GM12878 (cell line): Measurements from ENCODE around the gene SPTBN2. TPM values are rescaled to one million over a fixed set of nuclear protein-coding genes. Genes with fewer than 3 reads are reported as not detected.

ENCODE experiments used
- ATAC-seq: fragments of 200-7000 bp; cut with Tn5 transposase; 3 replicates; pipeline ENCODE4 v1.9.1; 2020; ENCODE audit warnings: mild to moderate bottlenecking, moderate library complexity
- BruUV-seq: library from RNA; stranded (reverse); fragments of 400-500 nt; replicated peaks from 2 replicates; lab custom pipeline; 2021; lab: Mats Ljungman, UMichigan
- CTCF ChIA-PET: fragments of 300-600 bp; sonication (Branson Sonifier 250); formaldehyde crosslinking; extraction: SDS; loops from one replicate; lab custom pipeline; 2021; ENCODE audit warnings: inconsistent platforms; lab: Yijun Ruan, JAX
- POLR2A ChIA-PET: fragments of 350-600 bp; formaldehyde crosslinking; extraction: SDS; loops from one replicate; lab custom pipeline; 2021; ENCODE audit warnings: inconsistent platforms; lab: Charles Lee
- RAD21 ChIA-PET: fragments of 300-600 bp; sonication (Branson Sonifier 250); formaldehyde crosslinking; loops from one replicate; lab custom pipeline; 2023; ENCODE audit warnings: antibody characterized with exemption; ENCODE audit not compliant: unreplicated experiment; lab: Charles Lee
- SMC1A ChIA-PET: fragments of 300-600 bp; sonication (Branson Sonifier 250); formaldehyde crosslinking; loops from one replicate; lab custom pipeline; 2023; ENCODE audit not compliant: unreplicated experiment, uncharacterized antibody; lab: Charles Lee
- DNase-seq: peaks from one replicate; pipeline ENCODE4 v3.0.0-alpha.2; 2011; ENCODE audit warnings: low read depth, low spot score
- FAIRE-seq: peaks from 3 replicates; lab custom pipeline; 2011; peaks lifted over from hg19 to GRCh38; lab: Jason Lieb, UNC
- H2AFZ ChIP-seq: 2 replicates; pipeline ENCODE4 v1.6.0; 2011; ENCODE audit warnings: low read depth, low read length, control low read depth; ENCODE audit not compliant: control insufficient read depth
- H3K27ac ChIP-seq: 2 replicates; pipeline ENCODE4 v1.5.1; 2011; ENCODE audit warnings: control low read depth; ENCODE audit not compliant: control insufficient read depth, insufficient read depth
- H3K27me3 ChIP-seq, 2 experiments: replicated peaks in 1 of 2; 2 replicates each; pipeline versions ENCODE4 v1.6.0 to v1.6.1; 2011; ENCODE audit warnings: low read length in 1 of 2; ENCODE audit not compliant: control insufficient read depth in 2 of 2, insufficient read depth in 2 of 2
- H3K36me3 ChIP-seq, 2 experiments: 2 replicates each; pipeline ENCODE4 v1.5.1; 2011; ENCODE audit warnings: low read length in 1 of 2; ENCODE audit not compliant: control insufficient read depth in 2 of 2, insufficient read depth in 2 of 2
- H3K4me1 ChIP-seq: 2 replicates; pipeline ENCODE4 v1.6.1; 2011; ENCODE audit warnings: mild to moderate bottlenecking, low read length, moderate library complexity, mixed read lengths; ENCODE audit not compliant: control insufficient read depth, insufficient read depth
- H3K4me2 ChIP-seq: 2 replicates; pipeline ENCODE4 v1.6.0; 2011; ENCODE audit warnings: control low read depth; ENCODE audit not compliant: control insufficient read depth, insufficient read depth
- H3K4me3 ChIP-seq: fragments of 200-600 bp; sonication (generic); 2 replicates; pipeline ENCODE4 v1.5.1; 2016
- H3K79me2 ChIP-seq: 2 replicates; pipeline ENCODE4 v1.6.0; 2011; ENCODE audit warnings: low read length; ENCODE audit not compliant: control insufficient read depth, insufficient read depth
- H3K9ac ChIP-seq: 2 replicates; pipeline ENCODE4 v1.8.0; 2011; ENCODE audit warnings: low read length, control low read depth, mixed read lengths; ENCODE audit not compliant: control insufficient read depth, insufficient read depth
- H3K9me3 ChIP-seq: replicated peaks from 3 replicates; pipeline ENCODE4 v1.5.1; 2011; ENCODE audit warnings: mild to moderate bottlenecking, low read length; ENCODE audit not compliant: control insufficient read depth, insufficient read depth
- H4K20me1 ChIP-seq: 2 replicates; pipeline ENCODE4 v1.6.0; 2011; ENCODE audit not compliant: control insufficient read depth, insufficient read depth
- JUND ChIP-seq: IDR thresholded peaks from 2 replicates; pipeline ENCODE4 v1.6.1; 2012; ENCODE audit warnings: low read depth, mild to moderate bottlenecking, low read length, improper control_type of control experiment, moderate library complexity
- POLR2A ChIP-seq: IDR thresholded peaks from 2 replicates; pipeline ENCODE4 v1.6.1; 2011; ENCODE audit warnings: low read depth, mild to moderate bottlenecking, low read length
- POLR2AphosphoS5 ChIP-seq: IDR thresholded peaks from 2 replicates; pipeline ENCODE4 v1.6.1; 2011; ENCODE audit warnings: mild to moderate bottlenecking, low read length, inconsistent platforms
- SIX5 ChIP-seq: IDR thresholded peaks from 2 replicates; pipeline ENCODE4 v1.6.1; 2011; ENCODE audit warnings: mild to moderate bottlenecking, low read depth, low read length, moderate library complexity; ENCODE audit not compliant: severe bottlenecking
- SMAD5 ChIP-seq: IDR thresholded peaks from 2 replicates; pipeline ENCODE4 v1.6.1; 2016; ENCODE audit warnings: antibody characterized with exemption, low read depth
- WGBS: methylation state at CpG from one replicate; pipeline ENCODE4 v1.1.6; 2016; ENCODE audit warnings: low lambda C conversion rate; ENCODE audit not compliant: insufficient replicate concordance, insufficient coverage; ENCODE audit errors: missing lambda C conversion rate; 5-methylcytosine and 5-hydroxymethylcytosine counted together
- in situ Hi-C: fragments of 300-500 bp; cut with MboI; formaldehyde crosslinking; loops from 9 replicates; pipeline ENCODE4 v1.14.3; 2018; ENCODE audit warnings: mixed read lengths
- intact Hi-C: fragments of 100-400 bp; cut with micrococcal nuclease; formaldehyde crosslinking; loops from one replicate; pipeline ENCODE4 v1.14.2; 2022; ENCODE audit not compliant: unreplicated experiment
- polyA plus RNA-seq, 11 experiments: library from polyadenylated mRNA; depleted of rRNA in 4 of 11; unstranded in 6 of 11; stranded (reverse) in 5 of 11; fragments of >200 nt; fragmentation: Nextera tagmentation in 4 of 11; fragmentation: Illumina TruSeq in 1 of 11; extraction: Ambion mirVana in 4 of 11; extraction: Trizol in 1 of 11; gene quantifications; 1 replicate in 1 of 11; 2 replicates in 10 of 11; pipeline versions ENCODE4 v1.2.1 to v1.2.3, GENCODE V29; 2011 to 2016; ENCODE audit warnings: inconsistent platforms in 2 of 11, missing spikeins in 2 of 11, low read depth in 1 of 11
- total RNA-seq, 4 experiments: library from RNA; depleted of rRNA in 3 of 4; stranded (reverse); fragments of >200 nt in 3 of 4; fragmentation: Illumina TruSeq in 1 of 4; extraction: Trizol in 1 of 4; gene quantifications; 2 replicates each; pipeline versions ENCODE4 v1.2.1 to v1.2.3, GENCODE V29; 2013 to 2021

SPTBN2 gene
- total and polyA plus RNA-seq, 10 of the 15 experiments (the other 5 are each of a cell fraction or from before 2014, with no cell fraction given): 0.38 to 1.0 (median 0.69) TPM; not detected in 5

DNA sequence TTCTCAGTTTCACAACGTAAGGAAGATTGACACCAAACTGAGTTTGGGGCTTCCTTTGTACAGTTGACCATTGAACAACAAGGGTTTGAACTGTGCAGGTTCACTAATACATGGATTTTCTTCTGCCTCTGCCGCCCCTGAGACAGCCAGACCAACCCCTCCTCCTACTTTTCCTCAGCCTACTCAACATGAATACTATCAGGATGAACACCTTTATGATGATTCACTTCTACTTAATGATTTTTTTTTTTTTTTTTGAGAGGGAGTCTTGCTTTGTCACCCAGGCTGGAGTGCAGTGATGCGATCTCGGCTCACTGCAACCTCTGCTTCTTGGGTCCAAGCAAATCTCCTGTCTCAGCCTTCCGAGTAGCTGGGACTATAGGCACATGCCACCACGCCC lies 75.9 kb downstream of the SPTBN2 start:
- Histone ChIP-seq H3K27ac (no peak overlapping the region), H3K9me3 (no peaks in the 10 kb centered on the region), H2AFZ (no peak overlapping the region), H4K20me1 (peaks cover 7% of the 10 kb centered on the region; the same call in 1 of the 2 replicates), H3K36me3 (peaks cover 4 to 20% of the 10 kb centered on the region in 2 experiments), H3K9ac (no peak overlapping the region), H3K4me3 (no peak overlapping the region), H3K27me3 (no peaks in the 10 kb centered on the region), H3K4me2 (no peak overlapping the region), H3K4me1 (no peaks in the 10 kb centered on the region), H3K79me2 (peaks cover 18% of the 10 kb centered on the region)
- TF ChIP-seq POLR2AphosphoS5 (0 out of 2 replicates have a peak, but pooled peaks have one; percentile 42), JUND (no peak)
- WGBS: 85% methylated on average over 6 of the region's 6 CpGs
- ATAC-seq (no peak), FAIRE-seq (no peak), DNase-seq (no peak)
- POLR2A ChIA-PET: interaction anchor here (0.7 to 1.4 kb wide), 5 partner anchors 8 to 259 kb away, joined by 3 to 5 read pairs (median 3); partner anchors contain the start of gene RBM14
- no TSS peak for BruUV-seq
- SMC1A ChIA-PET: interaction anchor here (0.9 kb wide), 1 partner anchor 9 kb away, joined by 3 read pairs; no protein-coding TSS in a partner anchor
- CTCF ChIA-PET: interaction anchor here (1.9 kb wide), 1 partner anchor 24 kb away, joined by 5 read pairs; the partner anchor contains the start of gene RBM4B
- RAD21 ChIA-PET: no interaction called here
- in situ Hi-C loops (no loop called here), intact Hi-C loops (no loop called here)

DNA sequence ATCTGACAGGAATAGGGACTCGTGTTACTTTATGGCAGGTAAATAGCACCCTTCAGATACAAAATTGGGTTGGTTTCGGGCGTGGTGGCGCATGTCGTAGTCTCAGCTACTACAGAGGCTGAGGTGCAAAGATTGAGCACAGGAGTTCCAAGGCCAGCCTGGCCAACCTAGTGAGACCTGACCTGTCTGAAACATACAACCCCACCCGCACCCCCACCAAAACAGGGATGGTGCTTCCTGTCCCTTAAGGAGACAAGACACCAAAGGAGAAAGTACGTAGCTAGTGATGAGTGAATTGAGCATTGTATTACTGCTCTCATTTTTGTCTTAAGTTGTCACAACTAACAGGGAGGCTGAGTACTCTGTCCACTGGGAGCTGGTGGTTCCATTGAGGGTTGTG lies 76.4 kb downstream of the SPTBN2 start:
- CTCF ChIA-PET: interaction anchor here (1.9 kb wide), 1 partner anchor 25 kb away, joined by 5 read pairs; the partner anchor contains the start of gene RBM4B
- ATAC-seq: no peak
- peaks cover 4 to 21% of the 10 kb centered on the region in 2 experiments for H3K36me3 ChIP-seq

More for the DNA sequence above, 76.4 kb downstream of the SPTBN2 start:
- DNase-seq (no peak), FAIRE-seq (no peak)
- no peaks in the 10 kb centered on the region for H3K9me3 ChIP-seq
- peaks cover 7% of the 10 kb centered on the region; the same call in 1 of the 2 replicates for H4K20me1 ChIP-seq
- H3K27me3 ChIP-seq: no peaks in the 10 kb centered on the region
- no peak overlapping the region for H3K4me3 ChIP-seq
- H3K79me2 ChIP-seq: peaks cover 20% of the 10 kb centered on the region
- in situ Hi-C loops (no loop called here), intact Hi-C loops (no loop called here)
- no peak overlapping the region for H2AFZ ChIP-seq
- no peak overlapping the region for H3K4me2 ChIP-seq
- ChIA-PET POLR2A (interaction anchor here (0.7 to 1.4 kb wide), 3 partner anchors 9 to 36 kb away, joined by 3 to 5 read pairs (median 3); partner anchors contain the start of gene RBM14), RAD21 (no interaction called here), SMC1A (interaction anchor here (0.9 to 2.0 kb wide), 2 partner anchors 10 to 15 kb away, joined by 3 to 6 read pairs; partner anchors contain the start of gene RBM4)
- H3K4me1 ChIP-seq: no peaks in the 10 kb centered on the region
- no peak overlapping the region for H3K27ac ChIP-seq
- BruUV-seq: TSS peak; percentile 21
- 84% methylated on average over 7 of the region's 7 CpGs for WGBS
- H3K9ac ChIP-seq: no peak overlapping the region
- TF ChIP-seq SIX5 (no peak), POLR2AphosphoS5 (peak; percentile 72), POLR2A (peak; percentile 54), SMAD5 (0 out of 2 replicates have a peak, but pooled peaks have one; percentile 28)
- TF ChIP-seq, all 136 proteins: peak for 3
